ENCODE measurements around the gene PNCK. TPM values are rescaled to one million over a fixed set of nuclear protein-coding genes. Genes with fewer than 3 reads are reported as not detected.
A peak's percentile ranks its signal among the peaks of the same experiment; 100 is the strongest.

PNCK gene
- polyA plus RNA-seq, 6 donors from 2014 or later: not detected

- Mint-ChIP-seq H3K9me3 (peaks cover 0 to 4% (median 0%) of the 10 kb centered on the region in 7 donors), H3K36me3 (no peaks in the 10 kb centered on the region), H3K27me3 (peaks cover 4 to 29% (median 23%) of the 10 kb centered on the region in 3 donors), H3K27ac (peak overlapping the region in 1 of 6 donors; percentile 12), H3K4me1 (peaks cover 6 to 10% (median 8%) of the 10 kb centered on the region in 3 donors), H3K4me3 (no peak overlapping the region)
- DNase-seq (no peak), ATAC-seq (ENCODE audit: low read depth in 2 of 2) (no peak)
These were observed 36.9 kb downstream of the PNCK start for GRCh38 chrX:153636716-153637115.

GRCh38 chrX:153635788-153636668 is 37.6 kb downstream of the PNCK start:
- ATAC-seq (ENCODE audit: low read depth in 2 of 2) (peak; percentile 56 to 62), DNase-seq (no peak)
- peaks cover 3 to 23% (median 16%) of the 10 kb centered on the region in 3 donors for H3K27me3 Mint-ChIP-seq
- H3K27ac Mint-ChIP-seq: peak overlapping the region in 2 of 6 donors; percentile 12 to 60
- no peak overlapping the region for H3K4me3 Mint-ChIP-seq
- H3K36me3 Mint-ChIP-seq: peaks cover 0 to 5% of the 10 kb centered on the region in 2 donors
- H3K4me1 Mint-ChIP-seq: peaks cover 0 to 3% (median 3%) of the 10 kb centered on the region in 3 donors
- H3K9me3 Mint-ChIP-seq: peaks cover 0 to 11% (median 4%) of the 10 kb centered on the region in 7 donors

- Mint-ChIP-seq H3K27me3 (peaks cover 5 to 17% (median 16%) of the 10 kb centered on the region in 3 donors), H3K36me3 (peaks cover 0 to 8% of the 10 kb centered on the region in 2 donors), H3K4me3 (no peak overlapping the region), H3K27ac (no peak overlapping the region), H3K4me1 (peaks cover 0 to 3% (median 3%) of the 10 kb centered on the region in 3 donors), H3K9me3 (peaks cover 0 to 17% (median 4%) of the 10 kb centered on the region in 7 donors)
- ATAC-seq (ENCODE audit: low read depth in 2 of 2) (no peak), DNase-seq (no peak)
These were observed 38.2 kb downstream of the PNCK start for GRCh38 chrX:153635388-153635787.

GRCh38 chrX:153634832-153635231 is 38.8 kb downstream of the PNCK start:
- ATAC-seq (ENCODE audit: low read depth in 2 of 2) (no peak), DNase-seq (no peak)
- peaks cover 5 to 20% (median 19%) of the 10 kb centered on the region in 3 donors for H3K27me3 Mint-ChIP-seq
- peak overlapping the region in 1 of 6 donors; percentile 74 for H3K27ac Mint-ChIP-seq
- H3K9me3 Mint-ChIP-seq: peaks cover 0 to 19% (median 4%) of the 10 kb centered on the region in 7 donors
- H3K4me1 Mint-ChIP-seq: peaks cover 0 to 3% (median 3%) of the 10 kb centered on the region in 3 donors
- H3K4me3 Mint-ChIP-seq: no peak overlapping the region
- H3K36me3 Mint-ChIP-seq: peaks cover 0 to 8% of the 10 kb centered on the region in 2 donors

GRCh38 chrX:153634236-153634635 is 39.4 kb downstream of the PNCK start:
- DNase-seq (no peak), ATAC-seq (ENCODE audit: low read depth in 2 of 2) (no peak)
- Mint-ChIP-seq H3K27me3 (peaks cover 5 to 23% (median 21%) of the 10 kb centered on the region in 3 donors), H3K36me3 (peaks cover 0 to 8% of the 10 kb centered on the region in 2 donors), H3K4me1 (peaks cover 0 to 3% (median 3%) of the 10 kb centered on the region in 3 donors), H3K4me3 (no peak overlapping the region), H3K9me3 (peaks cover 0 to 19% (median 4%) of the 10 kb centered on the region in 7 donors), H3K27ac (no peak overlapping the region)

- peaks cover 0 to 8% of the 10 kb centered on the region in 2 donors for H3K36me3 Mint-ChIP-seq
- H3K27me3 Mint-ChIP-seq: peaks cover 5 to 18% (median 17%) of the 10 kb centered on the region in 3 donors
- H3K4me3 Mint-ChIP-seq: no peak overlapping the region
- DNase-seq (no peak), ATAC-seq (ENCODE audit: low read depth in 2 of 2) (no peak)
- peaks cover 0 to 3% (median 3%) of the 10 kb centered on the region in 3 donors for H3K4me1 Mint-ChIP-seq
- peaks cover 0 to 19% (median 4%) of the 10 kb centered on the region in 7 donors for H3K9me3 Mint-ChIP-seq
- H3K27ac Mint-ChIP-seq: no peak overlapping the region
These were observed 39.9 kb downstream of the PNCK start for GRCh38 chrX:153633607-153634180.

- Mint-ChIP-seq H3K9me3 (peaks cover 0 to 19% (median 4%) of the 10 kb centered on the region in 7 donors), H3K4me1 (peaks cover 0 to 3% (median 3%) of the 10 kb centered on the region in 3 donors), H3K36me3 (peaks cover 0 to 8% of the 10 kb centered on the region in 2 donors), H3K4me3 (no peak overlapping the region), H3K27me3 (peaks cover 5 to 18% (median 15%) of the 10 kb centered on the region in 3 donors), H3K27ac (no peak overlapping the region)
- no peak for DNase-seq
- no peak for ATAC-seq (ENCODE audit: low read depth in 2 of 2)
These were observed 40.6 kb downstream of the PNCK start for GRCh38 chrX:153633048-153633447.

GRCh38 chrX:153632595-153632946 is 41.0 kb downstream of the PNCK start:
- Mint-ChIP-seq H3K36me3 (peaks cover 0 to 8% of the 10 kb centered on the region in 2 donors), H3K9me3 (peaks cover 0 to 19% (median 4%) of the 10 kb centered on the region in 7 donors), H3K4me3 (no peak overlapping the region), H3K4me1 (peaks cover 0 to 3% (median 3%) of the 10 kb centered on the region in 3 donors), H3K27ac (no peak overlapping the region), H3K27me3 (peaks cover 5 to 18% (median 15%) of the 10 kb centered on the region in 3 donors)
- DNase-seq (no peak), ATAC-seq (ENCODE audit: low read depth in 2 of 2) (no peak)

- Mint-ChIP-seq H3K4me1 (peaks cover 0 to 3% (median 3%) of the 10 kb centered on the region in 3 donors), H3K27me3 (peaks cover 5 to 18% (median 15%) of the 10 kb centered on the region in 3 donors), H3K36me3 (peaks cover 0 to 8% of the 10 kb centered on the region in 2 donors), H3K9me3 (peaks cover 0 to 19% (median 4%) of the 10 kb centered on the region in 7 donors), H3K27ac (no peak overlapping the region), H3K4me3 (no peak overlapping the region)
- no peak for ATAC-seq (ENCODE audit: low read depth in 2 of 2)
- no peak for DNase-seq
These were observed 41.6 kb downstream of the PNCK start for GRCh38 chrX:153631907-153632594.

- H3K4me1 Mint-ChIP-seq: peaks cover 0 to 3% (median 3%) of the 10 kb centered on the region in 3 donors
- ATAC-seq (ENCODE audit: low read depth in 2 of 2) (no peak), DNase-seq (no peak)
- peak overlapping the region in 1 of 6 donors; percentile 12 for H3K27ac Mint-ChIP-seq
- H3K9me3 Mint-ChIP-seq: peaks cover 0 to 19% (median 4%) of the 10 kb centered on the region in 7 donors
- H3K27me3 Mint-ChIP-seq: peaks cover 5 to 18% (median 15%) of the 10 kb centered on the region in 3 donors
- H3K36me3 Mint-ChIP-seq: peaks cover 0 to 8% of the 10 kb centered on the region in 2 donors
- H3K4me3 Mint-ChIP-seq: no peak overlapping the region
These were observed 42.3 kb downstream of the PNCK start for GRCh38 chrX:153631346-153631745.

GRCh38 chrX:153628665-153629064 is 44.9 kb downstream of the PNCK start:
- Mint-ChIP-seq H3K4me1 (no peaks in the 10 kb centered on the region), H3K27ac (no peak overlapping the region), H3K36me3 (peaks cover 0 to 8% of the 10 kb centered on the region in 2 donors), H3K27me3 (peaks cover 5 to 9% (median 8%) of the 10 kb centered on the region in 3 donors), H3K4me3 (no peak overlapping the region), H3K9me3 (peaks cover 0 to 19% (median 4%) of the 10 kb centered on the region in 7 donors)
- ATAC-seq (ENCODE audit: low read depth in 2 of 2) (no peak), DNase-seq (no peak)

- Mint-ChIP-seq H3K4me1 (no peaks in the 10 kb centered on the region), H3K9me3 (peaks cover 0 to 19% (median 4%) of the 10 kb centered on the region in 7 donors), H3K4me3 (no peak overlapping the region), H3K27me3 (peaks cover 5 to 13% (median 13%) of the 10 kb centered on the region in 3 donors), H3K27ac (no peak overlapping the region), H3K36me3 (peaks cover 0 to 8% of the 10 kb centered on the region in 2 donors)
- no peak for ATAC-seq (ENCODE audit: low read depth in 2 of 2)
- DNase-seq: no peak
These were observed 45.5 kb downstream of the PNCK start for GRCh38 chrX:153628129-153628528.

- H3K27me3 Mint-ChIP-seq: peaks cover 7 to 14% (median 13%) of the 10 kb centered on the region in 3 donors
- H3K27ac Mint-ChIP-seq: no peak overlapping the region
- DNase-seq (no peak), ATAC-seq (ENCODE audit: low read depth in 2 of 2) (no peak)
- peaks cover 0 to 8% of the 10 kb centered on the region in 2 donors for H3K36me3 Mint-ChIP-seq
- no peak overlapping the region for H3K4me3 Mint-ChIP-seq
- peaks cover 0 to 19% (median 4%) of the 10 kb centered on the region in 7 donors for H3K9me3 Mint-ChIP-seq
- no peaks in the 10 kb centered on the region for H3K4me1 Mint-ChIP-seq
These were observed 45.9 kb downstream of the PNCK start for GRCh38 chrX:153627675-153628111.

Measured in naive B cell (primary cell).